Stimulated activated CD4-positive, alpha-beta T cell treated with anti-CD3 and anti-CD28 coated beads, Interleukin-15, amount 100 ng/mL, for 48 hours (primary cell): Measurements from ENCODE around the gene ENKUR.
"Not testable (repeated sequence)": the region's sequence is repeated elsewhere in the genome, so short reads cannot be mapped to it uniquely, and the experiment has no call there.

ENCODE experiments used
- DNase-seq, 2 donors: peaks; one replicate each; pipeline ENCODE4 v3.0.0-alpha.2; 2020; ENCODE audit warnings: low read depth in 2 of 2

The ENKUR gene

DNA sequence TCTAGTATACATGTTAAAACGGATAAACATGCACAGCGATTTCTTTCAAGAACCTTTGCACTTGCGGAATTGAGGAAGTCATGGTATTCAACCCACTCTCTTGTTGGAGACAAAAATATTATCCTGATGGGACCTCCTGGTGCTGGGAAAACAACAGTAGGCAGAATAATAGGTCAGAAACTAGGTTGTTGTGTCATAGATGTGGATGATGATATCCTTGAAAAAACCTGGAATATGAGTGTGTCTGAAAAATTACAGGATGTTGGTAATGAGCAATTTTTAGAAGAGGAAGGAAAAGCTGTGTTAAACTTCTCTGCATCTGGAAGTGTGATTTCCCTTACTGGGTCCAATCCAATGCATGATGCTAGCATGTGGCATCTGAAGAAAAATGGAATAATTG, 7.3 kb upstream of the ENKUR start:
- no peak for DNase-seq

- no peak for DNase-seq
Measured at GRCh38 chr10:25018703-25019102, 2.7 kb upstream of the ENKUR start.

DNA sequence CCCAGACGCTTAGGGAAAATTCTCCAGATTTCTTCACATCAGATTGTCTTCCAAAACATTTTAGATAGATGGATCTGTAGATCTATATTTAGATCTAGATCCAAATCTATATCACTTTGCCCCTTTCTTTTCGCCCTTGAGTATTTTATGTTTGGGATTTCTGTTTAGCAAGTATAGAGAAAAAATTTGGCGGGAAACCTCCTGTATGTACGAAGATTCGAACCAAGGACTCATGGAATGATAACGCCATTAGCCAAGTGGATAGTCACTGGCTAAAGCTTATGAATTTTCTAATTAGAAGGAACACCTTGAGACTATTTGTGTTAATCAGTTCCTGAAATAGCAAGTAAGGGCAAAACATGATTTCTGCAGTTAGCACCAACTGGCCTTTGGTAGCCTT, 1.7 kb upstream of the ENKUR start:
- no peak for DNase-seq

GRCh38 chr10:25017154-25017590, 1.2 kb upstream of the ENKUR start:
- DNase-seq = no peak

DNA sequence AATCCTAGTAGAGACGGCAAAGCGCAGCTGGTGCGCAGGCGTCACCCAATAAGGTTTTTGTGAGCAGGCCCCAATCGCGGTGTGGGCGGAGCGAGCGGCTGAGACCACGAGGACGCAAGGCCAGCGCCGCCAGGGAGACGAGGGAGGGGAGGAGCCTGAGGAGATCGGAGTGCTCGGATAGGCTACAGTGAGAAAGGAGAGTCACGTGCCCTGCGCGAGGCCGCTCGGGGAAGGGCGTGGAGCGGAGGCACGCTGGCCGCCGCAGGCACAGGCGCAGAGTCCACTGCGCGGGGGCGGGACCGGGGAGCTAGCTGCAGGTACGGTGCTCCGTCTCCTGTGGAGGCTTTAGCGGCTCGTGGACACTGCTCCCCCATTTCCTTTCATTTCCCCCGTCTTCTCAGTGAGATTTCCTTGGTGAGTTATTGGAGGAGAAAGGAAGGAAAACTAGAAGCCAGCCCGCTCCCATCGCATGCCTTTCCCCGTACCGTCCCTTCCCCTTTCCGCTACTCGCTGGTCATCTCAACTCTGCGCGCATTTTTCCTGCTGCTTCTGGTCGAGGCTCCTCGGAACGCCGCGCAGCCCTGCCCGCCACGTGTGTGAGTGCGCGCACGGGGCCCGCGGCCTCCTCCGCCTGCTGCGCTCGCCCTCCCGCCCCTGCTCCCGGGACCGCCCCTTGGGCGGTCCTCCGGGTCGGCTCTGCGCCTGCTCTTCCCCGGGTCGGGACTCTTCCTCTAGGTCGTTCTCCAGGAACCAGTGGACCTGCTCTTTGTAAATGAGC, 607 bp upstream of the ENKUR start, which contains the start of gene THNSL1:
Gene THNSL1, plus strand, starts transcription at position 237 of the 778 bp plus-strand sequence. CDS start 6,612 bp downstream, outside the sequence.
- peak; percentile 96 for DNase-seq

GRCh38 chr10:25014579-25014978, 1.4 kb downstream of the ENKUR start:
- no peak for DNase-seq

DNA sequence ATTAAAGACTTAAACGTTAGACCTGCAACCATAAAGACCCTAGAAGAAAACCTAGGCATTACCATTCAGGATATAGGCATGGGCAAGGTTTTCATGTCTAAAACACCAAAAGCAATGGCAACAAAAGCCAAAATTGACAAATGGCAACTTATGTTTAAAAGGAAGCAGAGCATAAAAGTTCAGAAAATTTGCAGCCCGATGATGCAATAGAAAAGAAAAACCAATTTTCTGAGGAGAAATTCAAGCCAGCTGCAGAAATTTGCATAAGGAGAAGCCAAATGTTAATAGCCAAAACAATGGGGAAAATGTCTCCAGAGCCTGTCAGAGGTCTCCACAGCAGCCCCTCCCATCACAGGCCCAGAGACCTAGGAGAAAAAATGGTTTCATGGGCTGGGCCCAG, 4.4 kb downstream of the ENKUR start:
- DNase-seq = not testable (repeated sequence)

- DNase-seq = no peak
Measured at GRCh38 chr10:24998044-24998443, 17.9 kb downstream of the ENKUR start.

DNA sequence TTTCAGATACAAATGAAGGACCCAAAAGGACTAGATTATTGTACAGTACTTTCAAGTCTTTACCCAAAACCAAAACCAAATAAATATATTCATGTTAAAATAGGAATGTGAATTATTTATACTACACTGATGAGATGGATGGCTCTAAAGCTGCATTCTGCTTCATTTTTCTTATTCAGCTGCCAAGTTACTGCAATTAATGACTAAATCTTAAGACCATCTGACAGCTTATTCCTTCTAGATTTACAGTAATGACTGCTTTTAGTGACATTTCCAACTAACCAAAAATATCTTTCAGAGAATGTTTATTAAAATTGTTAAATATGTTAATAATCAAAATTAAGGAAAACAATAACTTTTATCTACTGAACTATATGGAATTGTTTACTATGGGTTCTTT, 20.9 kb downstream of the ENKUR start:
- no peak for DNase-seq

DNA sequence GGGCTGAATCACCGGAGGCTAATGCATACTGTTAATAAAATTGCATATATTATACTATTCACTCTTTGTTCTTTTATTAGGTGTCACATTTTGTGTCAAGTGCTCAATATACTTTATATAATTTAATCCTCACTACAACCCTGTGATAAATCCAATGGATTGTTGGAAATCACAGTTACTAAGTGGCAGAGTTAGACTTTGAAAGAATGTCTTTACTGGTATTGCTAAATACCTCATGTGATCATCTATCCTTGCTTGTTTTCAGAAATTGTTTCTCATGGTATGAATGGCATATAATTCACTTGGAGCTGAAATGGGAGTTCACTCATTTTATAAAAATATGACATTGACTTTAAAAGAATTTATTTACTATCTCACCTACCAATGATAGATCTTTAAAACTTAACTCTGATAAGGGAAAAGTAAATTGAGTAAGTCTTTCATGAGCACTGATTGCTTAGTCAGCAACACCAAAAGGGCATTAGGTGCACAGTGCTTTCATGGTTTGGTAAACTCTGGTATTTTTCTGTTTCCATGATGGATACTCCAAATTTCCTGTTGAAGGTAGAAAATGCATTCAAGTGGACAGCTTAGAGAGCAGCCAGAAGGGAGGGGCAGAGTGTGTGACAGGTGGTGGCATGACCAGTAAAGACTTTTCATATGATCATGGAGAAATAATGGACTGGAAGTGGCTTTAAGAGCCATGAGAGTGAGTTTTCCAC, 22.6 kb downstream of the ENKUR start:
- DNase-seq = no peak

DNA sequence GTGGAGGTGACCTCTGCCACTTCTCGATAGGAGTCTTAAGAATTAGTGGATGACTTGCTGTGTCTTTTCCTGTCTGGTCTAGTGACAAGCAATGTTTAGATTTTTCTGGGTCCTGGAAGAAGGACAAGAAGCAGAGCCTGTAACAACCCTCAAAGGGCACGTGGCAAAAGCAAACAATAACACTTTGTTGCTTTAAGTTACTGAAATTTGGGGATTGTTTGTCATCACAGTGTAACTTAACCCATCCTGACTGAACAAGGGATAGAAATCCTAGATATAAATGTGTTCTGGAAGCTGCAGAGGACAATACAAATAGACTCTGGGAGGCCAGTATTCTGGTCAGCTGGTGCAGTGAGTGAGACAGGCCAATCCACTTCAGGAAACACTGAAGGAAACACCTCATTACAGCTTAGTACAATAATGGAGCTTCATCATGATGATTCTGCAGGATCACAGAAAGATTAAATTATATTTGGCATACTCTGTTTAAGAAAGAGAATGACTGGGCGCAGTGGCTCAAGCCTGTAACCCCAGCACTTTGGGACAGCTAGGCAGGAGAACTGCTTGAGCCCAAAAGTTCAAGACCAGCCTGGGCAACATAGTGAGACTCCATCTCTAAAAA, 23.3 kb downstream of the ENKUR start:
- DNase-seq = no peak

- DNase-seq = no peak
Measured at GRCh38 chr10:24991298-24991697, 24.7 kb downstream of the ENKUR start.

DNA sequence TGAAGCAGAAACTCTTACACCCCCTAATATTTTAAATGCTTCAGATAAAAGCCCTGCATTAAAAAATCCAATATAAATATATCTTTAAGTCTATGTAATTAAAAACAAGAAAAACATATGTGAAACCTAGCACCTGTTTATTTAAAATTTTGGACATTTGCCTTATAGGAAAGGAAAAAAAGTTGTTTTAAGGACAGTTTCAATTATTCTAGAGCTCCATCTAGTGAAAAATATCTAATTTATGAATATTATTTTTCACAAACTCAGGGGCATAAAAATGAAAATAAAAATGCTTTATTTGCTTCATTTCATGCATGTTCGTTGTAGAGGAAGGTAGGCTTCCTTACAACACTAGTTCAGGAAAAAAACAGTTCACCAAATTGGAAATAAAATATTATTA, 26.1 kb downstream of the ENKUR start:
- no peak for DNase-seq

DNA sequence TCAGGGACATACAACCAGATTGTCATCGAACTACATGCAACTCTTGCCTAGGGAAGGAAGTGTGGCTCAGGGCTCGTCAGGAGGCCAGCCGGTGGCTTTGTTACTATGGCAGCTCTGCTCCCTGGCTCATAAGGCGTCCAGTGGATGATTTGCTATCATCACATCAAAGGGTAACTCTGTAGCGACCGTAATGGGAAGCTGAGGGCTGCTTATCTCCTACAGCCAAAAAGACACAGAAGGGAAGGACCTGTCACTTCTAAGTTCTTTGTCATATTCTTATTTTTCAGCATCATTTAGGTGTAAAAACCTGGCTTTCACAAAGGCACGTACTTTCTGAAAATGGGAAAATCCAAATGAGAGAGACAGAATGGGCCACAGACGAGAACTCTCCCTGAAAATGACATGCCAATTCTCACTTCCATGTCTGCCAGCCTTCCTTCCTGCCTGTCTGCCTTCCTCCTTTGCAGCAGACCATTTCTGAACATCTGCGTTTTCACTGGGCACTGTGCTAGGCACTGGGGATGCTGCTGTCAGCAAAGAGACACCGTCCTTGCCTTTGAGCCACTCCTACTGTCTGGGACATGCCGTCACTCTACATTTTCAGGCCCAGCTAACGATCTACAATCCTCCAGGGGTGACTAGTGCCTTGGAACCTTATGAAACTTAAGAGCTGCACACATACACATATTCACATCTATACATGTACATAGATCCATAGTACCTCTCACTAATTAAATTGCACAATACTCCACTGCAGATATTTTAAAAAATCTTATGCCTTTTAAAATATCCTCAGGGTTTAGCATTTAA, 26.9 kb downstream of the ENKUR start:
- no peak for DNase-seq

DNA sequence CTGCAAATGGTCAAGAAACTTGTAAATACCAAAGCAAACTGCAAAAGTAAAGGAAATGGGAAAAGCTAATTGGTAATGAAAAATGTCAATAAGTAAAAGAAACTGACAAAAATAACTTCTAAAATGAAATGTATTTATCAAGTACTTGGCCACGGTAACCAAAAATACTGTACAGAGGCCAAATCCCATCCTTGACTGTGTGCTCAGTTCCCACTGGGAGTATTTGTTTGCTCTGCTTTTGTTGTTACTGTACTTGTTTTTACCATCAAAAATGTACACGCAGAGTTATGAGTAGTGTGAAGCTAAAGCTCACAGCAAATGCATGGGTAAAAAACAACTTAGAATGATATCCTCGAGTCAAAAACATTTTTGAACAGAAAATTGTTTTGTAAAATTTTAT, 31.1 kb downstream of the ENKUR start:
- DNase-seq = no peak

GRCh38 chr10:24983946-24984345, 32.0 kb downstream of the ENKUR start:
- DNase-seq = no peak

- DNase-seq = no peak
Measured at GRCh38 chr10:24983130-24983529, 32.8 kb downstream of the ENKUR start.

DNA sequence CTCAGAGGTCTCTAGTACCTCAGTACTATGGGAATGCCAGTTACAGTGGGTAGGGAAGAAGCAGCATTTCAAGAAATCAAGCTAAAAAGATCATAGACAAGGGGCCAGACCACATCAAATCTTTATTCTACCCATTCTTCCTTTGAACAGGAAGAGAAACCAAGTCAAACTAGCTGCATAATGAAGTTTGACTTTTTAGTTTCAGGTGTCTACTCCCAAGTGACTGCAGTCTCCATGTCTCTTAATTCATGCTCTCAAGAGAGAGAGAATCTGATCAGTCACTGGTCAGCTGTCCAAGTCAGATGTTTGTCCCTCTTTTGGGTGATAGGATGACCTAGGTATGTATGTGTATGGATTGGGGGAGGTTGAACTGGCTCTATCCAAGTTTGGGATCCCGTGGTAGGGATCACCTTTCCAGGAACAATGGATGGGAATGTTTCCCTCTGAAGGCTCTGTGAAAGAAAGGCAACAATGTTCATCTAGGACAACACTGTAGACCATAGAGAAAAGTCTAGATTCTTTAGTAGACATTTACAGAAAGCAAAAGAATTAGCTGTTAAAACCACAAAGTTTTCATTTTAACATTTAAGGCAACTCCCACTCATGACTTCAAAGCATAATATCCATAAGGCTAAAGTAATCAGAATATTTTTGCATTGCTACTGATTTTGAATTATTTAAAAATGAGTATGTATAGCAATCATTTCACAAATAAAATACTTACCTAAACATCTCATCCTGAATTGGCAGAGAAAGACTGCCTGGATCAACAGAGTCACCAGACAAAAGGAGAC, 33.4 kb downstream of the ENKUR start:
- no peak for DNase-seq

DNA sequence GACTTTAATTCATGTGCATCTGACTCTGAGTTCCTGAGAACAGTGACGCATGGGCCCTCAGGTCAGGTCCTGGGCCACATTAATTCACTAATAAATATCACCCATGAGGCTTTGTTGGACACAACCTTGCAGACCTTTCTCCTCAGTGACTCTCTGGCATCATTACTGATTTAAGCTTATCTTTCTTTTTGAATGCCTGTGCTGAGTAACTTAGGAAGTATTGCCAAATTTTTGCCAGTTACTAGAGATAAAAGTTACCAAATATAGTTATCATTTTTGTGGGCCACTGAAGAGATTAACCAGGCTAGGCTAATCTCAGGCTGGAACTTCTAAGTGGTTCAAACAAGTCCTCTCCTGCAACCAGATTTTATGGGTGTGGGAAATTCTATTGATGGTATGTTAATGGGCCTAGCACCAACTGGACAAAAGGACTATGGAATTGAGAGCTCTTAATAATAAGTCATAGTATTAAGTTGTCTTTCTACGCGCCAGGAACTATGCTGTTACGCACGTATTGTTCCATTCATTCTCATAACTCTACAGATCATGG, 34.7 kb downstream of the ENKUR start:
- no peak for DNase-seq

DNA sequence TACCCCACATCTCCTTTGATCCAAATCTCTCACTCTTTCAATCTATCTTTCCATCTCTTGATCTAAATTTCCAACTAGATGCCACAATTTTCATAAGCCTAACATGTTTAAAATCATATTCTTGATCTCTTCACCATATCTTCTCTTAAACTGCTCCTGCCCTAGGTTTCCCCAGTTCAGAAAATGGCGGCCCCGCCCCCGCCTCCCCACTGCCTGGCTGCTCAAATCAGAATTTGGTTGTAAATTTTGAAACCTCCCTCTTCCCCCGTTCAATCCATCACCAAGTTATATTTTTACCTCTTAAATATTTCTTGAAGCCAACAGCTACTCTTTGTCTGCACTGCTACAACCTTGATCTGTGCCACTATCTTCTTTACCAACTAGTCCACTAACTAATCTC, 36.3 kb downstream of the ENKUR start:
- DNase-seq = no peak

GRCh38 chr10:24974976-24975375, 41.0 kb downstream of the ENKUR start:
- DNase-seq = no peak
